ENCODE results near the gene PCBD1. TPM values are rescaled to one million over a fixed set of nuclear protein-coding genes. Genes with fewer than 3 reads are reported as not detected.
"Not testable (repeated sequence)": the region's sequence is repeated elsewhere in the genome, so short reads cannot be mapped to it uniquely, and the experiment has no call there.

PCBD1 gene
- total RNA-seq, 1 donor from 2014 or later = 117 TPM

DNA sequence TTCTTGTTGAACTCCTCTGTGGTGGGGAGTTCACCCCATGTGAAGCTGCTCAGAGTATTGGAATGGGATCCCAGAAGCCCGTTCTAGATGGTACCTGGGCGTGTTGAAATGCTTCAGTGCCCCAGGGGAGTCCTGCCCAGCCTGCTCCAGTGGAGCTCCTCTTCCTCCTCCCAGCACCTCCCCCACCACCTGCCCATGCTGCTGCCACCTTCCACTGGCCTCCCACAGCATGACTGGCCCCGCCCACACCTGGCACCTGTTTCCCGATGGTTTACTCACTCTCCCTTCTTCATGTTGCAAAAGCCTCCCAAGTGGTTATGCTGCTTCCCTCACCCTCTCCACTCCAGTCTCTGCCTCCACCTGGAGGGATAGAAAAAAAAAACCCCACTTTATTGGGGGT is 32.2 kb upstream of the PCBD1 start:
- intact Hi-C loops (cut with DNase I) = loop anchor here (10.0 kb wide), 1 partner anchor 364 kb away; no protein-coding TSS in a partner anchor
- TF ChIP-seq, protein P1, sequence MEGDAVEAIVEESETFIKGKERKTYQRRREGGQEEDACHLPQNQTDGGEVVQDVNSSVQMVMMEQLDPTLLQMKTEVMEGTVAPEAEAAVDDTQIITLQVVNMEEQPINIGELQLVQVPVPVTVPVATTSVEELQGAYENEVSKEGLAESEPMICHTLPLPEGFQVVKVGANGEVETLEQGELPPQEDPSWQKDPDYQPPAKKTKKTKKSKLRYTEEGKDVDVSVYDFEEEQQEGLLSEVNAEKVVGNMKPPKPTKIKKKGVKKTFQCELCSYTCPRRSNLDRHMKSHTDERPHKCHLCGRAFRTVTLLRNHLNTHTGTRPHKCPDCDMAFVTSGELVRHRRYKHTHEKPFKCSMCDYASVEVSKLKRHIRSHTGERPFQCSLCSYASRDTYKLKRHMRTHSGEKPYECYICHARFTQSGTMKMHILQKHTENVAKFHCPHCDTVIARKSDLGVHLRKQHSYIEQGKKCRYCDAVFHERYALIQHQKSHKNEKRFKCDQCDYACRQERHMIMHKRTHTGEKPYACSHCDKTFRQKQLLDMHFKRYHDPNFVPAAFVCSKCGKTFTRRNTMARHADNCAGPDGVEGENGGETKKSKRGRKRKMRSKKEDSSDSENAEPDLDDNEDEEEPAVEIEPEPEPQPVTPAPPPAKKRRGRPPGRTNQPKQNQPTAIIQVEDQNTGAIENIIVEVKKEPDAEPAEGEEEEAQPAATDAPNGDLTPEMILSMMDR (IDR thresholded peaks at IDR 0.05) = no peak
- peak; percentile 96 for DNase-seq
- Histone ChIP-seq H3K36me3 (no peaks in the 10 kb centered on the region), H3K4me1 (no peaks in the 10 kb centered on the region), H3K27me3 (no peaks in the 10 kb centered on the region), H3K4me3 (no peak overlapping the region), H3K27ac (no peak overlapping the region), H3K9me3 (no peaks in the 10 kb centered on the region)
- peak; percentile 93 for ATAC-seq

DNA sequence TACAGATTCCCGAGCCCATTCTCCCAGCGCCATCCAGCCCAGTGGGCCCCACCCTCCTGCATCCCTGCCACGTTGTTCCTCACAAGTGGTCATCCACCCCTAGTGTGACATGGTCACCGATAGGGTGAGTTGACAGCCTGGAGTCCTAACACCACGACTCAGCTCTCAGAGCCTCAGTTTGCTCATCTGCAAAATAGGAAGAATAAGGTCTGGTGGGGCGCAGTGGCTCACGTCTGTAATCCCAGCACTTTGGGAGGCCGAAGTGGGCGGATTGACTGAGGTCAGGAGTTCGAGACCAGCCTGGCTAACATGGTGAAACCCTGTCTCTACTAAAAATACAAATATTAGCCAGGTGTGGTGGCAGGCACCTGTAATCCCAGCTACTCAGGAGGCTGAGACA is 31.5 kb upstream of the PCBD1 start:
- H3K4me1 ChIP-seq, H3K36me3 ChIP-seq, DNase-seq, ATAC-seq, H3K27ac ChIP-seq, H3K27me3 ChIP-seq, H3K4me3 ChIP-seq, H3K9me3 ChIP-seq: not testable (repeated sequence)
- intact Hi-C loops (cut with DNase I) = loop anchor here (10.0 kb wide), 1 partner anchor 365 kb away; no protein-coding TSS in a partner anchor

DNA sequence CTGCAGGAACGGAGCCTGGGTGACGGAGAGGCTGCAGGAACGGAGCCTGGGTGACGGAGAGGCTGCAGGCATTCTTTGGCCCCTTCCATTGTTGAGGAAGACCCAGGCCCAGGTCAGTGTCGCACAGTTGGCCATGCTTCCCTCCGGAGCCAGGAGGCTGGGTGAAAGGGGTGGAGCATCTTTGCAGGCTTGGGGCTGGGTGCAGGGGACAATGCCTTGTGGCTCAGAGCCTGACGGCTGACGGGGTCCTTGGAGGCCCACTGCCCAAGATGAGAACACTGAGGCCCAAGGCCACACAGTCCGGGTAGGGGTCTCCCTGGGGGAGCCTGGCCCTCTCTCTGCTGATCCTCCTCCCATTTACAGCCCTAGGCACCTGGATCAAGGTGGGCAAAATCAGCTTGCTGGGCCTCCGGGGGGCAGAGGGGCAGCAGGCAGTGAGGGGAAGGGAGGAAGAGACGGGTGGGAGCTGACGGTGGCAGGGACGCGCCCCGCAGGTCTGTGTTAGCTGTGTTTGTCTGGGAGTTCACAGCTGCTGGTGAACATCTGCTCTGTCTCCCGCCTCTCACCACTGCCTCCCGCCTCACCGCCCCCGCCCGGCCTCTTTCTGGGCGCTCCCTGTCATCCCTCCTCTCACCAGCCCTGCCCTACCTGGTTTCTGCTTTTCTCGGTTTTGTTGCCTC is 30.6 kb upstream of the PCBD1 start:
- ATAC-seq (no peak), DNase-seq (no peak)
- no peaks in the 10 kb centered on the region for H3K4me1 ChIP-seq
- TF ChIP-seq, protein P1 (IDR thresholded peaks at IDR 0.05) = no peak
- no peaks in the 10 kb centered on the region for H3K9me3 ChIP-seq
- H3K36me3 ChIP-seq = no peaks in the 10 kb centered on the region
- H3K27ac ChIP-seq = no peak overlapping the region
- no peak overlapping the region for H3K4me3 ChIP-seq
- intact Hi-C loops (cut with DNase I) = no loop called here
- no peaks in the 10 kb centered on the region for H3K27me3 ChIP-seq

DNA sequence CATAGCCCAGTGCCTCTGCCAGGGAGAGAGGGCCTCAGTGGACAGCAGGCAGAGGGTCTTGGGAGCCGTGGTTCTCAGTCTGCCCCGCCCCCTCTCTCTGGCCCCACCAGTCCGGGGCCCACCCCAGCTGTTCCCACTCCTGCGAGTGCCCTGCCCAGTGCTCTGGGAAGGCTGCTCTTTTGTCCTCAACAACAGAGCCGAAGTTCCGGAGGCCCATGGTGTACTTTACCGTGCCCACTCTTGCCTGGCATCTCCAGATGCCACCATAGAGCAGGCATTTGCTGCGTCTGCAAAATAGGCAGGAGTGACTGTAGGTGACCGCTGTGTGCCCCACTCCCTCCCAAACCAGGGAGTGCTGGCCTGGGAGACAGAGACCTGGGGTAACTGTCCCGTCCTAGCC is 29.3 kb upstream of the PCBD1 start:
- H3K36me3 ChIP-seq = no peaks in the 10 kb centered on the region
- no peaks in the 10 kb centered on the region for H3K9me3 ChIP-seq
- DNase-seq (no peak), ATAC-seq (no peak)
- no peak overlapping the region for H3K4me3 ChIP-seq
- H3K27ac ChIP-seq = no peak overlapping the region
- TF ChIP-seq, protein P1 (IDR thresholded peaks at IDR 0.05) = no peak
- H3K4me1 ChIP-seq = no peaks in the 10 kb centered on the region
- H3K27me3 ChIP-seq = no peaks in the 10 kb centered on the region
- intact Hi-C loops (cut with DNase I) = no loop called here

DNA sequence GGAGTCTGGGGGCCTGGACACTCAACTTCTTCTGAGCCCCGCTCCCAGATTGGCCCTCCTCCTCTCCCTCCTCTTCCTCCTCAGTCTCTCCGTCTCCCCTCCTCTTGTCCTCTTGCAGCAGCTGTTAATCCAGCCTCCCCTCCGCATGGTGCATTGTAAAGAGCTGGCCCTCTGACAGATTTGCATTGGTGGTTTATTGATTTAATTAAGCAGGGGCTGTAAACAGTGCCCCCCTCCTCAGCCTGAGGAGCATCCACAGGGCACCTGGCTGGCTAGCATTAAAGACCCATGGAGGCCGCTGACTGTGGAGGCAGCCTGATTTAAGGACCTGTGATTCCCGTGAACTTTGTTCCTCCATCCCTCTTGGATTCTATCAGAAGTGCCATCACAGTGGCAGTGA is 28.9 kb upstream of the PCBD1 start:
- ATAC-seq = no peak
- no peak overlapping the region for H3K4me3 ChIP-seq
- H3K9me3 ChIP-seq = no peaks in the 10 kb centered on the region
- no peaks in the 10 kb centered on the region for H3K27me3 ChIP-seq
- DNase-seq = no peak
- intact Hi-C loops (cut with DNase I) = no loop called here
- no peaks in the 10 kb centered on the region for H3K4me1 ChIP-seq
- TF ChIP-seq, protein P1 (IDR thresholded peaks at IDR 0.05) = no peak
- H3K27ac ChIP-seq = no peak overlapping the region
- no peaks in the 10 kb centered on the region for H3K36me3 ChIP-seq

DNA sequence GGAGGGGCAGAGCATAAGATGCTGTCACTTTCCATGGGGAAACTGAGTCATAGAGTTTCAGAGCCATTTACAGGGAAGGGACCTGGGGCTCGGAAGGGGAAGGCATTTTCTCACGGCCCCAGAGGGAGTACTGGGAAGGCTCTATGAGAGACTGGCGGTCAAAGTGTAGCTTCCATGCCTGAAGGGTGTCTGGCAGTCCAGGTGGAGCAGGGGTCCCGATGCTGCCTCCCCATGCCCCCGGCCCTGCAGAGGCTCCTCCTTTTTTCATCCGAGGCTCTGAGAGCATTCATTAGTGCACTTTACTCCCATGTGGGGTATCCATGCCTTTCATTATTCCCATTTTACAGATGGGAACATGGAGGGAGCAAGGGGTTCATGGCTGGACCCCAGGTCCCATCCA is 27.9 kb upstream of the PCBD1 start:
- no peak for ATAC-seq
- no peaks in the 10 kb centered on the region for H3K4me1 ChIP-seq
- no peak for DNase-seq
- no peak overlapping the region for H3K27ac ChIP-seq
- intact Hi-C loops (cut with DNase I) = no loop called here
- H3K9me3 ChIP-seq = no peaks in the 10 kb centered on the region
- TF ChIP-seq, protein P1 (IDR thresholded peaks at IDR 0.05) = no peak
- H3K36me3 ChIP-seq = no peaks in the 10 kb centered on the region
- H3K27me3 ChIP-seq = no peaks in the 10 kb centered on the region
- H3K4me3 ChIP-seq = no peak overlapping the region
